Cerebellar cortex (tissue), 1 donor: ENCODE measurements around the gene MAP3K7CL.

ENCODE experiments used
- DNase-seq: peaks from one replicate; pipeline ENCODE4 v3.0.0-alpha.2; 2015; ENCODE audit warnings: low spot score

MAP3K7CL gene

GRCh38 chr21:29196670-29197191 is 66.3 kb downstream of the MAP3K7CL start:
- DNase-seq: no peak

- DNase-seq: no peak
These were observed 70.7 kb downstream of the MAP3K7CL start for GRCh38 chr21:29201186-29201585.

DNA sequence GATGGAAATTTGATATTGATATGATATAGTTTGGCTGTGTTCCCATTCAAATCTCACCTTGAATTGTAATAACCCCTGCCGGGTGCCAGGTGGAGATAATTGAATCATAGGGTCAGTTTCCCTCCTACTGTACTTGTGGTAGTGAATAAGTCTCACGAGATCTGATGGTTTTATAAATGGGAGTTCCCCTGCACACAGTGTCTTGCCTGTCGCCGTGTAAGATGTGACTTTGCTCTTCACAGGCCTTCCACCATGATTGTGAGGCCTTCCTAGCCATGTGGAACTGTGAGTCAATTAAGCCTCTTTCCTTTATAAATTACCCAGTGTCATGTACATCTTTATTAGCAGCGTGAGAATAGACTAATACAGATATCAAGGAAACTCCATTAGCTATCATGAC is 74.6 kb downstream of the MAP3K7CL start:
- no peak for DNase-seq

- no peak for DNase-seq
These were observed 75.5 kb downstream of the MAP3K7CL start for GRCh38 chr21:29205988-29206387.

DNA sequence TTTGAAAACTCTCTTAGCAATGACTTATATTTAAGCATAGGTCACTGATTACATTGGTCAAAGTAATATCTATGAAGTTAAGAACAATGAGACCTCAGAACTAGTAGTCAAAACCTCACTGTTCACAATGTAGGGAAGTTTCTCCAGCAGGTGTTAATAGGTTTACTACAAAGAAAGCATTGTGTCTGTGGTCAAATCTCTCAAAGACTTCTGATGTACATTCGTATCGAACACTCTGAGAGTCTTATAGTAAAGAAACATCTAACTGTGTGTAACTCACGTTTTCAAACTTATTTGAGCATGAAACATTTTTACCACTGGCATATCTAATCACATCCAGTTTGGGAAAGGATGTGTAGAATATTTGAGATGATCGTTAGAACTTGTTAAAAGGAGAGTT is 76.0 kb downstream of the MAP3K7CL start:
- DNase-seq: no peak

GRCh38 chr21:29207201-29207600 is 76.8 kb downstream of the MAP3K7CL start:
- no peak for DNase-seq

DNA sequence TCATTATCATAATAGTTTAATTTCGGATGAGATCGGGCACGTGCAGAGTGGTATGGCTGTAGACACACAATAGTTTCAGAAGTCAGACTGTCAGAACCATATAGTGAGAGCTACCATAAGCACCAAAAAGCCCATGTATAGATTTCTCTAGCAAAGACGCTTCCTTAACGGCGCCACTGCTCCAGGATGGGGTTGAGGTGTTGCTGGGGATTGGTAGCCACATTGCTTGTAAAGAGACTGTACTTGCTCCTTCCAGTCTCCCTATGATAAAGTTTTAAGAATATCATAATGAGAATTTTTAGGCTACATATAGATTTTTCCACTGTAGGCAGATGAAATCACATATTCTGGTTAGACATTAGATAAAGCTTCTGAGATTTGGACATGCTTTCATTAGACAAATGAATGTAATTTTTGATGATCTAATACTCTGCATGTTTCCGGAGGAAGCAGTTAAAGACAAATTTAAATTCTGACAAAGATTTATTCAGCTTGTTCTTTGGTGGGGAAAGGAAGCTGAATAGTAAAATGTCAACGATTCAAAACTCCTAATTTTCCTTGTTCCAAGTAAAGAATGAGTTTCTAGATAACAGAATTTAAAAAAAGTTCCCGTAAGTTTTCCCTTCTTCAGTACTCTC is 77.7 kb downstream of the MAP3K7CL start:
- DNase-seq: no peak

DNA sequence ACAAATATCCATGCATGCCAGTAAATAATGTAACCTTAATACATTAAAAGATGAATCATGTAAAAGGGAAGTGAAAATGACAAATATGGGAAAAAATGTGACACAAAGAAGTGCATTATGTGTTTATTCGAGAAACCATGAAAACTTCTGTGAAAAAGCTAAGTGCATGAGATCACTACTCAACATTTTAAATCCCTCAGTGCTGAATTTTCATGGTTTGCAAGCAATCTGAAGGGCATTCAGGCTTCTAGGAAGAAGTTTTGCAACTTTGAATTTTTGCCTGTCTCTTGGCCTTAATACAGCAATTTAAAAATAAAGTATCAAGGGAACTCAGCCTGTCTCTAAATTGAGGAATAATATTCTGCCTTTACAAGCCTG is 78.2 kb downstream of the MAP3K7CL start:
- DNase-seq: no peak

DNA sequence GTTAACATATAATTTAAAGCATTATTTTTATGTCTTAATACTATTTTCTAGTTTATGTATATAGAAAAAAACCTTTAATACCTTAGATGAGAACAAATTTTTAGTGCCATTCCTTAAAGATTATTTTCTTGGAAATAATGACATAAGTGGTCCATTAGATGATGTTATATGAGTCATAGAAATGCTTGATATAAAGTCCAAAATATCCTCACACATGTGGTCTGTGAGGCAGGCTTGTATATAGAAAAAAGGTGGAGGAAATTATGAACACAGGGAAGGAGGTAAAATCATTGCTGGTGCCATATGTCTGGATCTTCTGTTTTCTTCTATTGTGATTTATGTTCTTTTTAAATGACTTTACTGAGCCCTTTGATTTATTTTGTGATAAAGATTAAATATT is 79.3 kb downstream of the MAP3K7CL start:
- no peak for DNase-seq

GRCh38 chr21:29211205-29211604 is 80.8 kb downstream of the MAP3K7CL start:
- no peak for DNase-seq

DNA sequence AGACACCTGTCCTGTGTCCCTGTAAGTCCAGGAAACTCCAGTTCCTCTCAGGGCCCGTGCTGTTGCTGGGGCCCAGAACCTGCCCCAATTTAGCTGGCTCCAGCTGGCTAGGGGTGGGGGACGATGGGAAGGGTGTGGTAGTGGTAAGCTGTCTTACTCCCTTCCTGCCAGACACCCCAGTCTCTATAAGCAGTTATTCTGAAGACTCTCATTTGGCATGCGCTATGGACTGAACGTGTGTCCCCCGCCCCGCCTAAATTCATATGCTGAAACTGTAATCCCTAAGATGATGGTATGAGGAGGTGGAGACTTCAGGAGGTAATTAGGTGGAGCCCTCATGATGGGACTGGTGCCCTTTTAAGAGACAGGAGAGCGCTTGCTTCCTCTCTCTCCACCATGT is 82.0 kb downstream of the MAP3K7CL start:
- DNase-seq: no peak

DNA sequence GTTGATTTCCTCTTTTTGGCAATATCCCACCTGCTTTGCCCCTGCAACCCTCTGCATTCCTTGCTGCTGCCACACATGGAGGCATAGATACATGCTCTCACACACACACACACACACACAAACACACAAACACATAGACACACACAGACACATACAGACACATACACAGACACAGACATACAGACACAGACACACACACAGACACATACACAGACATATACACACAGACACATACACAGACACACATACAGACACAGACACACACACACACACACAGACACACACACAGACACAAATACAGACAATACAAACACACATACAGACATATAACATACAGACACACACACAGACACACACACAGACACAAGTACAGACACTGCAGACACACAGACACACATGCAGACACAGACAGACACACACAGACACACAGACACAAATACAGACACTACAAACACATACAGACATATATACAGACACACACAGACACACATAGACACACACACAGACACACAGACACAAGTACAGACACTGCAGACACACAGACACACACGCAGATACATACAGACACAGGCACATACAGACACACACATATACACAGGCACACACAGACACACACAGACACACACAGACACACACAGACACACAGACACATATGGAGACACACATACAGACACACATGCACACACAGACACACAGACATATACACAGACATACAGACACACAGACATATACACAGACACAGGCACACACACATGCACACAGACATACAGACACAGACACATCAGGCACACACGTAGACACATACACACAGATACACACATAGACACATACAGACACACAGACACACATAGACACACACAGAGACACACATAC is 83.3 kb downstream of the MAP3K7CL start:
- DNase-seq: no peak

DNA sequence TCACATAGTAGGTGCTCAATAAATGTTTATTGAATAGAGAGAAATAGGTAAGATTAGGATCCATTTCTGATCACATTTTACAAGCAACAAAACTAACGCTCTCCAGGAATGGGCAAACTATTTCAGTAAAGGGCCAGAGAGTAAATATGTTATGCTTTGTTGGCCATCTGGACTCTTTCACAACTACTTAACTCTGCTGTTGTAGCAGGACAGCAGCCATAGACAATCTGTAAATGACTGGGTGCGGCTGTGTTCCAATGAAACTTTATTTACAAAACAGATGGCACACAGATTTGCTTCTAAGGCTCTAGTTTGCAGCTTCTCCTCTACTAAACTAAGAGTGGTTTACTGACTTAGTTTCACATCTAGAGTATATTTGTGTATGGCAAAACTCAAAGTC is 85.3 kb downstream of the MAP3K7CL start:
- no peak for DNase-seq

- no peak for DNase-seq
These were observed 87.4 kb downstream of the MAP3K7CL start for GRCh38 chr21:29217818-29218291.

GRCh38 chr21:29218749-29219148 is 88.3 kb downstream of the MAP3K7CL start:
- DNase-seq: no peak

DNA sequence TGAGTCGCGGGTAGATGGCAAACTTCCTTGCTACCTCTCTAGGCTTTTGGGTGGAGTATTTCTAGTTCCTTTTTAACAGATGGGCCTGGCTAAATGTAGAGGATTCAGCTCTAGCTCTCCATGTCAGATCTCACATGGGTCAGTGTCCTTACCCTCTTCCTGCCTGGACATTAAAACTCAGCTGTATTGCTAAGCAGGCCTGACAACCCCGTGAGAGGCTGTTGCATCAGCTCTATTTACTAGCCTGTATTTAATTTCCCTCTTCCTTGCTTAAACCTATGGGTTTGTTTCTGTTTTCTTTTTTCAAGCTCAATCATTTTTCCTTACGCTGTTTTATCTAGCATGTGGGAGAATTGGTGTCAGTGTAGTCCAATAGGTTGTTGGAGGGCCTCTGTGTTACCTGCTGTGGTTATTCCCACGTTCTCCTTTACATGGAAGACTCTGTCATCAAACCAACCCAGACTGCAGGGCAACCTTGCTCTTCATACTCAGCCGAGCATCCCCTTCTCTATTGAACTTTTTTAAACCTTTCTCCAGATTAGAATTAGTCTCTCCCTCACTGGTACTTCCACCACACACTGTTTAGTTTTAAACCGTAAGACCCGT is 88.8 kb downstream of the MAP3K7CL start:
- no peak for DNase-seq

DNA sequence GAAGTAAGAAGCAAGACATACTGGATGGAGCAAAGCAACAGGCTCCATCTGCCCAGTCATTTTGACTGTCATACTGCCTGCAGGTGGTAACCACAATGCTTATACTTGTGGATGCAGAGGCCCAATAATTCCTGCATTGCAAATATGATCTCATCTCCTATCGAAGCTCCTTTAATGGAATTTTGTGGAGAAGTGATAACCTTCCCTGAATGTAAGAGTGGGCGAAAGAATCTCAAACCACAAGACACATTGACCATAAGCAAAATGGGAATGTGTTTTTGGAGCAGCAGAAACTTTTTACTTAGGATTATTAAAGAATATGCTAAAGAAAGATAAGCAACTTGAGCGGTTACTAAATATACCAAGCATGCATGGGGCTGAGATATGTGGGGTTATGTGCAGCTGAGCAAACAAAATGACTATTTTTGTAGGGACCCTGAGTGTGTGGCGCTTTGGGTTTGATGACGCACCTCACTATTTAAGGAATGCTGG is 90.9 kb downstream of the MAP3K7CL start:
- no peak for DNase-seq

- DNase-seq: no peak
These were observed 93.6 kb downstream of the MAP3K7CL start for GRCh38 chr21:29224006-29224405.
